HG03558 (cell line): Measurements from ENCODE around the gene TGFBR1.
"Not testable (repeated sequence)": the region's sequence is repeated elsewhere in the genome, so short reads cannot be mapped to it uniquely, and the experiment has no call there.

ENCODE experiments used
- ATAC-seq: cut with Tn5 transposase; IDR thresholded peaks from one replicate; pipeline ENCODE4 v1.9.1; 2021; ENCODE audit warnings: moderate number of reproducible peaks; ENCODE audit not compliant: unreplicated experiment; ENCODE audit errors: extremely low read depth

TGFBR1 gene

DNA sequence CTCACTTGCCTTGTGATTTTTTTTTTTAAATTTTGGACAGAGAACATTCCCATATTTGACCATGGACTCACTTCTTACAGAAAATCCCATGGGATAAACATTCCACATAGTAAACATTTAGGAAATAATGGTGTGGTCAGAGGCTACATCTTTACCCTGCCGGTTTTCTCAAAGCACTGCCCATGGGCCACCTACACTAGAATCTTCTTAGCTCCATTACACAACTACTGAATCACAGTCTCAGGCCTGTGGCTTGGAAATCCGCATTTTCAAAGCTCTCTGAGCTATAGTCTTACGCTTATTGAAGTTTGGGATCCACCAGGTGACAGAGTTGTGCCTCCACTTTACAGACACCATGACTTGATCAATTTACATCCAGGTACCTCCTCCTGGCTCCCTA is 77.4 kb downstream of the TGFBR1 start:
- ATAC-seq: no peak

- no peak for ATAC-seq
These were observed 78.7 kb downstream of the TGFBR1 start for GRCh38 chr9:99183616-99184015.

DNA sequence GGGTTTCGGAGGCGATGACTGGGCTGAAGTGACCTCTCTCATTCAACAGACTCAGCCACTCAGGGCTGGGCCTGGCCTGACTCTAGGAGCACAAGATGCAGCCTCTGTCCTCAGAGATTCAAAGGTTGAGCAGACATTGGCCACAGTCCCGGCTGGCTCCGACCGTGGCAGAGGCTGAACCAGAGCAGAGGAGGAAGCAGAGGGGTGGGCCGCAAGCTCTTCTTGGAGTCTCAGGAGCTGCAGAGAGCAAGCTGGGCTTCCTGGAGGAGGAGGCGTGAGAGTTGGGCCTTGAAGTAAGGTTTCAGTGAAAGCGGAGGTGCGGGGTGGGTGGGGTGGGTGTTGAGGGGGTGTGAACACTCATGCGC is 79.2 kb downstream of the TGFBR1 start:
- no peak for ATAC-seq

- no peak for ATAC-seq
These were observed 79.8 kb downstream of the TGFBR1 start for GRCh38 chr9:99184475-99185347.

- no peak for ATAC-seq
These were observed 80.4 kb downstream of the TGFBR1 start for GRCh38 chr9:99185348-99185632.

DNA sequence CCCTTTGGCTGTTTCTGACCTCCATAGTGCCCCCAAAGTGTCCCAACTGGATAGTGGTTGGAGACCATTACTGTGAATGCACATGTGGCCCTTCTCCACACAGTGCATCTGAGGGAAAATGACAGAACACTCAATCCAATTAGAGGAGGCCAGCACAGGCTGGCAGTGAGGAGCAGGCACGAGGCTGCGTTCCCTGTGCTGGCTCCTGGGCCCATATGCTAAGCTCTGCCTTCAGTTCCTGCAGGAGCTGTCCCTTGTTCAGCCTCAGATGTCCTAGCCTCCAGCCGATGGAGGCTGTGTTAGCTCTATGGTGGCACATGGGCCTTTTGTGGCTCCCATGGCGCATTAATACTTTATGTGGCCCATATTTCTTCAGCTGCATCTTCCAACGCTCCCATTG is 81.0 kb downstream of the TGFBR1 start:
- no peak for ATAC-seq

DNA sequence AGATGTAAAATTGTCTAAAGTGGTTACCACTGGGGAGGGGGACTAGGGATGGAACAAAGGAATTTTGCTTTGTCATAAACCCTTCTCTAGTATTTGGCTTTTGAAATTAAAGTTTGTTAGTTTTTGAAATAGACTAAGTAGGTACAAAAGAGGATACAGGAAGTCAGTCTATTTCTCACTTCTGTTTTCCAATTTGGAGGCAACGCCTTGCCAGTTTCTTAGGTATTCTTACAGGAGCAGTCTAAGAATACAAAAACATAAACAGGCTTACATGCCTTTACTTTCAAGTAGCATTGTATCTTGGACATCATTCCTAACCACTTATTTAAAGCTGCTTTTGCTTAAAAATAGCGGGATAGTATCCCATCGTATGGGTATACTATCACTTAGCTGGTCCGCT is 82.4 kb downstream of the TGFBR1 start:
- no peak for ATAC-seq

GRCh38 chr9:99189186-99189585 is 84.3 kb downstream of the TGFBR1 start:
- ATAC-seq: no peak

GRCh38 chr9:99189887-99190596 is 85.1 kb downstream of the TGFBR1 start:
- no peak for ATAC-seq

DNA sequence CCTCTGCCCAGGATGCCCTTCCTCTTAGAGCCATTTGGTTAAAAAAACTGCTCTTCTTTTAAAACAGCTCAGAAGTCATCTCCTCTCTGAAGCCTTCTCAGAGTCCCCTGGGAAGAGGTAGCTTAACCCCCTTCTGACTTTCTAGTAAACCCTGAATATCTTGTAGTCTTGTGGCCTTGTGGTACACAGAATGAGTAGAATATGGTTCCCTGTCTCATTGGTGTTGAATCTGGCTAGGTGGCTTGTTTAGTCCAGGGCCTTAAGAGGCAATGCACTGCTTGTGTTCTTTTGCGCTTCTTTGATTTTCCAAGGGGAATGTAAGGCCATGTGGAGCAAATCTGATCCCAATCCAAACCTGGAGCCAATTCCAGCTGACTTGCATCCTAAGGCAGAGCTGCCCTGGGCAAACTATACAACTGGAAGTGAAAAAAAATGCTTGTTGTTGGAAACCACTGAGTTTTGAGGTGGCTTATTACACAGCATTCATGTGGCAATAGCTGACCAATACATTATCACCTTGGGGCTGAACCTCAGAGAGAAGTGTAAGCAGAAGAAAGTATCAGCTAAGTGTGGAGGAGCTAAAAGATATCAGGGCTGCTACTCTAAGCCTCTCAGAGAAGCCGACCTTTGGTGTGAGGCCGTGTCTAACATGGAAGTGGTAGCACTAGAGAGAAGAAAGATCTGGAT is 85.8 kb downstream of the TGFBR1 start:
- ATAC-seq: no peak

DNA sequence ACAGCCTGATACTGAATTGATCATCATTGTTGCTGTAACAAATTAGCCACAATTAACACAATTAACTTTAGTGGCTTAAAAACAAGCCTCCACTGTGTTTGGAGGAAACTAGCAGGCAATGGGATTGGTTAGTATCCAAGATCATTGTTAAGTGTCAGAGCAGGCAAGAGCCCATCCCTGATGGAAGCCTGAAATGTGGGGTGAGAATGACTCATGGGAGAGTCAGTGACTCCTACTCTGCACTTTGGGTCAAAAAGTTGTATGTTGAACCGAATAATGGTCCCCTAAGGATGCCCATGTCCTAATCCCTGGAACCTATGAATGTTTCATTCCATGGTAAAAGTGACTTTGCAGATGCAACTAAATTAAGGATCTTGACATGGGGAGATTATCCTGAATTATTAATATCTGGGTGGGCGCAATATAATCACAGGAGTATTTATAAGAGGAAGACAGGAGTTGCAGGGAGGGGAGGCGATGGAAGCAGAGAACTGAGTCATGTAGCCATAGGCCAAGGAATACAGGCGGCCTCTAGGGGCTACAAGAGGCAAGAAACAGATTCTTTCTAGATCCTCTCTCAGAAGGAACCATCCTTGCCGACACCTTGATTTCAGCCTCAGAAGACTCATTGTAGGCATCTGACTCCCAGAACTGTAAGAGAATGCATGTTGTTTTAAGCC is 88.0 kb downstream of the TGFBR1 start:
- no peak for ATAC-seq

GRCh38 chr9:99193466-99193821 is 88.5 kb downstream of the TGFBR1 start:
- ATAC-seq: no peak

DNA sequence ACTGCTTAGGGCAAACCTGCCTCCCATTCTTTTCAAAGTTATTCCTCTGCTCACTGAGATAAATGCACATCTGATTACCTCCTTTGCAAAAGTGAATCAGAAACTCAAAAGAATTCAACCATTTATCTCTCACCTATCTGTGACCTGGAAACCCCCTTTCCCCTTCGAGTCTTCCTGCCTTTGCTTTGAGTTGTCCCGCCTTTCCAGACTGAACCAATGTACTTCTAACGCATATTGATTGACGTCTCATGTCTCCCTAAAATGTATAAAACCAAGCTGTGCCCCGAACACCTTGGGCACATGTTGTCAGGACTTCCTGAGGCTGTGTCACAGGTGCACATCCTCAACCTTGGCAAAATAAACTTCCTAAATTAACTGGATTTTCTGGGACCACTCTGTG is 91.6 kb downstream of the TGFBR1 start:
- ATAC-seq: not testable (repeated sequence)

DNA sequence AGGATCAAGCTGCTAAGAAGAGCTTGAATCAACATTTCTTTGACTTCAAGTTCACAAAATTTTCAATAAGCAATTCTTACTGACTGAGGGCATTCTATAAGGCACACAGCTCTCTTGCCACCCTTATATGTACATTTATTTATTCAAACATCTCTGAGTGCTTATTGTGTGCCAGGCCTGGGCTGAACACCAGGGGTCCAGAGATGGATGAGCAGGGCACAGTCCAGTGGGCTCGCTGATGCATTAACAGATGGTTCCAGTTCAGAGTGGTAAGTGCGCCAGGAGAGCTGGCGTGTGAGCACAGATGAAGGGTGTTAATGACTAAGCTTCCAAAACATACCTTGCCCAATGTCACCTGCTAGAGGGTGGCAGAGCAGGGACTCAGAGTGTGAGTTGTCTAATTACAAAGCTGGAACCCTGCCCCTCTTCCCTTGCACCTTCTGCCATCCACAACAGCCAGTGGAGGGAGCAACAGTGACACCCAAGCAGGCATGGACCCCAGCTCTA is 92.3 kb downstream of the TGFBR1 start:
- ATAC-seq: no peak

GRCh38 chr9:99197987-99198386 is 93.1 kb downstream of the TGFBR1 start:
- ATAC-seq: no peak

DNA sequence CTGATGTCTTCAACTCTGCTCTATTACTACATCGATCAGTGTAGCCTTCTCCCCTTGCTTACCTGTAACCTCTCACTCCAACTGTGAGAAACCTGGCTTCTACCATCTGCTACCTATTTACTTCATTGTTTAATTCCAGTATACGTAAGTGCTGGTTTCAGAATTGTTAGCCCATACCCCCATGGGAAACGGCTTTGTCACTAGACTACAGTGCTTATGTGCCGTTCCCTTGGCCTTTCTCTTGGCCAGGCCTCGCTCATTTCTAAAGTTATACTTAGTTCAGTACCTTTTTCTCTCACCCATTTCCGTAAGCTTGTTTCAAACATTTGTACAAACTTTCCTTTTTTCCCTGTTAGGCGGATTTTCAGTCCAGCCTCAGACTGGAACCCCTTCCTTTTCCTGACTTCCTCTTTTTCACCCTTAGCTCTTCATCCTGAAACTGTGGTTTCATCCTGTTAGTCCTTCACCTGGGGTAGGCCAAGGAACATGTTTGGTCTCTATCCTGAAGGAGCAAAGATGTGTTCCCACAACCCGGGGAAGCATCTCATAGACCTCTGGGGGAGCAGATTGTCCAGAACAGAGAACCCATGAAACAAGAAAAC is 95.1 kb downstream of the TGFBR1 start:
- ATAC-seq: no peak

DNA sequence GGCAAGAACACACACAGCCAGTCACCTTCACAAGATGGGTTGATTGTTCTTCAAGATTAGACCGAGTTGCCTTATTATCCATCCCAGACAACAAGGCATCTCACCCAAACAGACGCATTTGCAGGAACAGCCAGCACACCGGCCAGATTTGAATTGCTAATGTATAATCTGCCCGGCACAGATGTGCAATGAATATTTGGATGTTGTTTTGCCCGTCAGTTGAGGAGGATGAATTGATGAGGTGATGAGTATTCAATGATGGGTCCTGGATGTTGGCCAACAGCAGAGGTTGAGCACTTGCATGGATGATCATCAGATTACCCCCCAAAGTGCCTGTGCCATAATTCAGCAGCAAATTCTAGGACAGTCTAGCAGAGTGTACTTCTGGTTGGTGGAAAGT is 96.7 kb downstream of the TGFBR1 start:
- no peak for ATAC-seq
